HG02885 (cell line): Measurements from ENCODE around the gene SELL.
A peak's percentile ranks its signal among the peaks of the same experiment; 100 is the strongest.
"Not testable (repeated sequence)": the region's sequence is repeated elsewhere in the genome, so short reads cannot be mapped to it uniquely, and the experiment has no call there.

ENCODE experiments used
- ATAC-seq: cut with Tn5 transposase; IDR thresholded peaks from one replicate; pipeline ENCODE4 v1.9.1; 2021; ENCODE audit warnings: mild to moderate bottlenecking; ENCODE audit not compliant: unreplicated experiment, poor library complexity

The SELL gene

DNA sequence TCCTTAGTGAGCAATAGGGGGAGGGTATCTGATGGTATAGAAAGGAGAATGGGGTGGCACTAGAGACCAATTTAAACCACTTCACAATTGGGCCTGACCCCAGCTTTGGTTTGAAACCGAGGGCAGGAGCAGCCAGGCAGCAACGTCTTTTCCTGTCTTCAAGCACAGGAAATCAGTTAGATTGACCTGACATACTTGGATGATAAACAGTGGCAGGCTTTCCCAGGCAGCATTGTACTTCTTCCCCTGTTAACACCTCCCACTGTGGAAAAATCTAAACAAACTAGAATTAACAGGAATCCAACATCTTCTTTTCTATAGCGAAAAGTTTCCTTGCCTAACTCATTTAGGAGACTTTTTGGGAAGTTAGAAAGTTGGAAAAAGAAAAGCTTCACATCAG, 40.6 kb downstream of the SELL start:
- no peak for ATAC-seq

DNA sequence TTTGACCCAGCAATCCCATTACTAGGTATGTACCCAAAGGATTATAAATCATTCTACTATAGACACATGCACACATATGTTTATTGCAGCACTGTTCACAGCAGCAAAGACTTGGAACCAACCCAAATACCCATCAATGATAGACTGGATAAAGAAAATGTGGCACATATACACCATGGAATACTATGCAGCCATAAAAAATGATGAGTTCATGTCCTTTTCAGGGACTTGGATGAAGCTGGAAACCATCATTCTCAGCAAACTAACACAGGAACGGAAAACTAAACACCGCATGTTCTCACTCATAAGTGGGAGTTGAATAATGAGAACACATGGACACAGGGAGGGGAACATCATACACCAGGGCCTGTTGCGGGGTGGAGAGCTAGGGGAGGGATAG, 41.2 kb downstream of the SELL start:
- ATAC-seq = not testable (repeated sequence)

DNA sequence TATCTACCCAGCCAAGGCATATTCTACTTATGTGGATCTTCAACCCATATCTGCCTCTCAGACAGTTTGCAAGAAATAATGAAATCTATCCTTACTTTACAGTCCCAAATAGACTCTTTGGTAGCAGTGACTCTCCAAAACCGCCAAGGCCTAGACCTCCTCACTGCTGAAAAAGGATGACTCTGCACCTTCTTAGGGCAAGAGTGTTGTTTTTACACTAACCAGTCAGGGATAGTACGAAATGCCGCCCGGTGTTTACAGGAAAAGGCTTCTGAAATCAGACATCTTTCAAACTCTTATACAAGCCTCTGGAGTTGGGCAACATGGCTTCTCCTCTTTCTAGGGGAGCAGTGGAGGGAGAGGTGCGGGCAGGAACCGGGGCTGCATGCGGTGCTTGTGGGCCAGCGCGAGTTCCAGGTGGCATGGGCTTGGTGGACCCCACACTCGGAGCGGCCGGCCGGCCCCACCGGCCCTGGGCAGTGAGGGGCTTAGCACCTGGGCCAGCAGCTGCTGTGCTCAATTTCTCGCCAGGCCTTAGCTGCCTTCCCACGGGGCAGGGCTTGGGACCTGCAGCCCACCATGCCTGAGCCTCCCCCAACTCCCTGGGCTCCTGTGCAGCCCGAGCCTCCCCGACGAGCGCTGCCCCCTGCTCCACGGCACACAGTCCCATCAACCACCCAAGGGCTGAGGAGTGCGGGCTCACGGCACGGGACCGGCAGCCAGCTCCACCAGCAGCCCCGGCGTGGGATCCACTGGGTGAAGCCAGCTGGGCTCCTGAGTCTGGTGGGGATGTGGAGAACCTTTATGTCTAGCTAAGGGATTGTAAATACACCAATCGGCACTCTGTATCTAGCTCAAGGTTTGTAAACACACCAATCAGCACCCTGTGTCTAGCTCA, 43.5 kb downstream of the SELL start:
- ATAC-seq = not testable (repeated sequence)

DNA sequence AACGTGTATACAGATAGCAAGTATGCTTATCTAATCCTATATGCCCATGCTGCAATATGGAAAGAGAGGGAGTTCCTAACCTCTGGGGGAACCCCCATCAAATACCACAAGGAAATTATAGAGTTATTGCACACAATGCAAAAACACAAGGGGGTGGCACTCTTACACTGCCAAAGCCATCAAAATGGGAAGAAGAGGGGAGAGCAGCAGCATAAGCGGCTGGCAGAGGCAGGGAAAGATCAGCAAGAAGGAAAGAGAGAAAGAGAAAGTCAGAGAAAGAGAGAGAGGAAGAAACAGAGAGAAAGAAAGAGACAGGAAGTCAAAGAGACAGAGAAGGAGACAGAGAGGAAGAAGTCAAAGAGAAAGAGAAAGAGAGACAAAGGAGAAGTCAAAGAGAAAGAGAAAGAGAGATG, 44.2 kb downstream of the SELL start:
- peak; percentile 55 for ATAC-seq

DNA sequence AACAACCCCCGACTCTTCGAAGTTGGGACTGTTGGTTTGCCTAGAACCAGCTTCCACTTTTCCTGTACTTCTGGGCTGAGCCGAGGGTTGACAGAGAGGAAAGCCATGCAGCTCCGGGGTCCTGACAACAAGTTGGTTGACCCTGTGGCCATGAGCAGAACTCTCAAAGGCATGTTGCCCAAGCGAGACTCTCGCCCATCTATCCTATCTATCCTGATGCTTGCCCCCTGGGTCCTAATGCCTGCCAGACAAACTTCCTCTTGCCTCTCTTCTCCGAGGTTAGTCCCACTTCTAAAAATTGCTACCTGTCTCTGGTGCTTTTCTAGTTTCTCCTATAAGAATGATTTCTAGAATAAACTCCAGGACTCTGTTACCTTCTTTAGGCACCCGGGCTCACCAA, 48.7 kb downstream of the SELL start:
- ATAC-seq = not testable (repeated sequence)

DNA sequence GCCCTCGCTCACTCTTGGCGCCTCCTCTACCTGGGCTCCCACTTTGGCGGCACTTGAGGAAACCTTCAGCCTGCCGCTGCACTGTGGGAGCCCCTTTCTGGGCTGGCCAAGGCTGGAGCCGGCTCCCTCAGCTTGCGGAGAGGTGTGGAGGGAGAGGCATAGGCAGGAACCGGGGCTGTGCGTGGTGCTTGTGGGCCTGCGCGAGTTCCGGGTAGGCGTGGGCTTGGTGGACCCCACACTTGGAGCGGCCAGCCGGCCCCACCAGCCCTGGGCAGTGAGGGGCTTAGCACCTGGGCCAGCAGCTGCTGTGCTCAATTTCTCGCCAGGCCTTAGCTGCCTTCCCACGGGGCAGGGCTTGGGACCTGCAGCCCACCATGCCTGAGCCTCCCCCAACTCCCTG, 50.4 kb downstream of the SELL start:
- ATAC-seq = not testable (repeated sequence)

DNA sequence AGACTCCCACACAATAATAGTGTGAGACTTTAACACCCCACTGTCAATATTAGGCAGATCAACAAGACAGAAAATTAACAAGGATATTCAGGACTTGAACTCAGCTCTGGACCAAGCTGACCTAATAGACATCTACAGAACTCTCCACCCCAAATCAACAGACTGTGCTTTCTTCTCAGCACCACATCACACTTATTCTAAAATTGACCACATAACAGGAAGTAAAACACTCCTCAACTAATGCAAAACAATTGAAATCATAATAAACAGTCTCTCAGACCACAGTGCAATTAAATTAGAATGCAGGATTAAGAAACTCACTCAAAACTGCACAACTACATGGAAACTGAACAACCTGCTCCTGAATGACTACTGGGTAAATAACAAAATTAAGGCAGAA, 52.6 kb downstream of the SELL start:
- not testable (repeated sequence) for ATAC-seq

DNA sequence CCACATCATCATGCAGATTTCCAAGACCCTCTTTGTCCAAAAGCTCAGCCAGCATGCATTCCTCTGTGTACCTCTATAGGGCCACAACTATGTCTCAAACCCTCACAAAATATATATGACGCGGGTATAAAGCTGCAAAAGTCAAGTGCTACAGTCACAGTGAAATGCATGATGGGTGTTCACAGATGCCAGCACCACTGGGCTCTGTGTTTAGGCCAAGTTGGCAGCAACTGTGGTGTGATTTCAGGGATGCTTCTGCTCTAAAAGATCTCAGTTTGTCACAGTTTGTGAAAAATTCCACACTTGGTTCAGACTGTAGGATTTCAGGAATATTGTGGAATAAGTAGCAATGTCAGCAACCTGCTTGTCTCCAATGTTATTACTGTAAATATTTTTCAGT, 57.5 kb downstream of the SELL start:
- no peak for ATAC-seq

DNA sequence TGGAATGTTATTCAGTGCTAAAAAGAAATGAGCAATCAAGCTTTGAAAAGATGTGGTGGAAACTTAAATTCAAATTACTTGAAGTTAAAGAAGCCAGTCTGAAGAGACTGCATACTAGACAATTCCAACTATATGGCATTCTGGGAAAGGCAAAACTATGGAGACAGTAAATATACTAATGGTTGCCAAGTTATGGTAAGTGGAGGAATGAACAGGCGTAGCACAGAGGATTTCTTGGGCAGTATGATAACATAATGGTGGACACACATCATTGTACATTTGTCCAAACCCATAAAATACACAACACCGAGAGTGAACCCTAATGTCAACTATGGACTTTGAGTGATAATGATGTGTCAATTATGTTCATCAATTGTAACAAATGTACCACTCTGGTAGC, 60.4 kb downstream of the SELL start:
- no peak for ATAC-seq

DNA sequence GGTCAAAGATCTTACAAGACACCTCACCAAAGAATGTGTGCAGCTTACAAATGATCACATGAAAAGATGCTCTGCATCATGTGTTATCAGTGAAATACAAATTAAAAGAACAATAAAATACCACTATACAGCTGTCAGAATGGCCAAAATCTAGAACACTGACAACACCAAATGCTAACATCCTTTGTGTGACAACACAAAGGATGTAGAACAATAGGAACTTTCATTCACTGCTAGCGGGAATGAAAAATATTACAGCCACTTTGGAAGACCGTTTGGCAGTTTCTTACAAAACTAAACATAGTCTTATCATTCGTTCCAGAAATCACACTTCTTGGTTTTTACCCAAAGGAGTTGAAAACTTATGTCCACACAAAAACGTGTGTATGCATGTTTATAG, 60.9 kb downstream of the SELL start:
- no peak for ATAC-seq

DNA sequence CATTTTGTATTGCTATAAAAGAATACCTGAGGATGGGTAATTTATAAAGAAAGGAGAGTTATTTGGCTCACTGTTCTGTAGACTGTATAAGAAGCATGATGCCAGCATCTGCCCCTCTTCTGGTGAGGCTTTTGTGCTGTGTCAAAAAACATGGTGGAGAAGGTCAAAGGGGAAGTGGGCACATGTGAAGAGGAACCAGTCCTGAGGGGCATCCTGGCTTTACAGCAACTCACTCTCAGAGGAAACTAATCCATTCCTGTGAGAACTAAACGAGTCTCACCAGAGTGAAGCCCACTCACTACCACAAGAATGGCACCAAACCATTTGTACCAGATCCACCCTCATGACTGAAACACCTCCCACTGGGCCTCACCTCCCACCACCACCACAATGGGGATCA, 62.7 kb downstream of the SELL start:
- ATAC-seq = no peak

DNA sequence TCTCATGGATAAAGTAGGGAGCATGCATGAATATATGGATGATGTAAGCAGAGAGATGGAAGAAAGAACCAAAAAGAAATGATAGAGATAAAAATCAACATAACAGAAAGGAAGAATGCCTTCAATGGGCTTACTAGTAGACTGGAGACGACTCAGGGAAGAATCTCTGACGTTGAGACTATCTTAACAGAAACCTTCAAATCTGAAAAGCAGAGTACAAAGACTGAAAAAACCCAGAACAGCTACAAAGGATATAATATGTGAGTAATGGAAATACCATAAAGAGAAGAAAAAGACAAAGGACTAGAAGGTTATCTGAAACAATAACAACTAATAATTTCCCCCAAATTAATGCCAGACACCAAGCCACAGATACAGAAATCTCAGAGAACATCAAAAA, 63.2 kb downstream of the SELL start:
- ATAC-seq = no peak

DNA sequence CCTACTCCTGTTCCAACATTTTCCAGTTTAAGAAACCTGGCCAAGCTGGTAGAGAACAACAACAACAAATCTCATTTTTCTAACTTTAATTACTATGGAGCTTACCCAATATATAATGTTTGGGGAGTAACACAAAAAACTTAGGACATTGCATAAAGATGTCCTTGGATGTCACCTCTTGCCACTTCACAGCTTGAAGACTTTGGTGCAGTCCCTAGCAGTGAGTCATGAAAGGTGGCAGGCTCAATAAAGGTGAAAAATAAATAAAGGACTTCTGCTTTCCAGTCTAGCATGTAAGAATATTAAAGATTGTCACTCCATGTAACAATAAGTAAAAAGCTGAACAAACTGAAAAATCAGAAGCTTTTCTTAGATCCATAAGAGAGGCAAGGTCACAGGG, 63.9 kb downstream of the SELL start:
- no peak for ATAC-seq

DNA sequence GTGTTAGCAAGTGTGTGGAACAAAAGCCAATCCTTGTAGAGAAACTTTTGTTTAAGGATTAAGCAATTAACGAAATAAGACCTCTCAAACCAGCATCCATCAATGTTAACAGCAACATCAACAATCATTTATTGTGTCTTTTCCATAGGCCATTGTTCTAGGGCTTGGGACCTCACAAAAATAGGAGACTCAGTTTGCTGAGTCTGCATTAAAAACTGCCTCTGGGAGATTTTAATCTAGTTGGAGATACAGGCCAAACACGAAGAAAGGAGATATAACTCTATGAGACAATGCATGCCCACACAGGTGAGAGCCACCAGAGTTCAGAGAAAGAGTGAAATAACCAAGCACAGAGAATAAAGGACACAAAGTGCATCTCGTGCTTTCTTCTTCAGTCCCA, 67.1 kb downstream of the SELL start:
- ATAC-seq = no peak
